Mesenchymal stem cell (in vitro differentiated cells and primary cell): Measurements from ENCODE around the gene AAK1.

Experiments used
- DNase-seq: peaks from one replicate; pipeline ENCODE4 v3.0.0-alpha.2; 2013
- H2AFZ ChIP-seq: one replicate; pipeline ENCODE4 v1.6.1; 2013; ENCODE audit warnings: low read depth, mild to moderate bottlenecking, control low read depth, inconsistent platforms, low read length, moderate library complexity
- H2AK5ac ChIP-seq: 2 replicates; pipeline ENCODE4 v1.6.1; 2013; ENCODE audit warnings: low read length, moderate library complexity, mild to moderate bottlenecking, inconsistent platforms; ENCODE audit not compliant: severe bottlenecking
- H2BK120ac ChIP-seq: one replicate; pipeline ENCODE4 v1.6.1; 2013; ENCODE audit warnings: low read depth, mild to moderate bottlenecking, inconsistent platforms, low read length, moderate library complexity
- H2BK12ac ChIP-seq, 2 experiments: one replicate each; pipeline ENCODE4 v1.6.1; 2013; ENCODE audit warnings: inconsistent platforms in 2 of 2, low read length in 2 of 2, mild to moderate bottlenecking in 2 of 2, moderate library complexity in 2 of 2, control low read depth in 1 of 2
- H2BK15ac ChIP-seq: one replicate; pipeline ENCODE4 v1.6.1; 2013; ENCODE audit warnings: mild to moderate bottlenecking, low read depth, inconsistent platforms; ENCODE audit not compliant: poor library complexity, severe bottlenecking
- H2BK5ac ChIP-seq: 2 replicates; pipeline ENCODE4 v1.6.1; 2013; ENCODE audit warnings: low read depth, mild to moderate bottlenecking, low read length, control low read depth, inconsistent platforms; ENCODE audit not compliant: poor library complexity, severe bottlenecking
- H3K14ac ChIP-seq, 2 experiments: one replicate each; pipeline ENCODE4 v1.6.1; 2013; ENCODE audit warnings: inconsistent platforms in 2 of 2, low read length in 2 of 2, control low read depth in 1 of 2, mild to moderate bottlenecking in 1 of 2, moderate library complexity in 1 of 2
- H3K18ac ChIP-seq, 2 experiments: one replicate each; pipeline ENCODE4 v1.6.1; 2013; ENCODE audit warnings: inconsistent platforms in 2 of 2, low read length in 2 of 2, control low read depth in 1 of 2, low read depth in 1 of 2, mild to moderate bottlenecking in 1 of 2
- H3K23ac ChIP-seq, 2 experiments: one replicate each; pipeline ENCODE4 v1.6.1; 2013; ENCODE audit warnings: inconsistent platforms in 2 of 2, low read length in 2 of 2, mild to moderate bottlenecking in 2 of 2, moderate library complexity in 2 of 2, control low read depth in 1 of 2
- H3K27ac ChIP-seq: 2 replicates; pipeline ENCODE4 v1.5.1; 2013; ENCODE audit warnings: mild to moderate bottlenecking, moderate library complexity, low read length, control low read depth, inconsistent platforms; ENCODE audit not compliant: poor library complexity, severe bottlenecking
- H3K27me3 ChIP-seq, 2 experiments: 2 replicates each; pipeline versions ENCODE4 v1.6.1 to v1.7.0; 2013; ENCODE audit warnings: low read length in 2 of 2, mild to moderate bottlenecking in 2 of 2, moderate library complexity in 2 of 2, control low read depth in 1 of 2, inconsistent platforms in 1 of 2; ENCODE audit not compliant: control insufficient read depth in 1 of 2, insufficient read depth in 1 of 2
- H3K36me3 ChIP-seq, 2 experiments: 2 replicates each; pipeline versions ENCODE4 v1.6.1 to v1.7.0; 2013; ENCODE audit warnings: low read length in 2 of 2, control low read depth in 1 of 2, inconsistent platforms in 1 of 2, low read depth in 1 of 2, mild to moderate bottlenecking in 1 of 2; ENCODE audit not compliant: insufficient read depth in 2 of 2, control insufficient read depth in 1 of 2
- H3K4ac ChIP-seq, 2 experiments: one replicate each; pipeline ENCODE4 v1.6.1; 2013; ENCODE audit warnings: inconsistent platforms in 2 of 2, low read length in 2 of 2, mild to moderate bottlenecking in 2 of 2, moderate library complexity in 2 of 2, control low read depth in 1 of 2, low read depth in 1 of 2
- H3K4me1 ChIP-seq: 2 replicates; pipeline ENCODE4 v1.6.1; 2013; ENCODE audit warnings: low read depth, low read length, control low read depth; ENCODE audit not compliant: control insufficient read depth, insufficient read depth
- H3K4me2 ChIP-seq: 2 replicates; pipeline ENCODE4 v1.6.1; 2013; ENCODE audit warnings: low read length, mild to moderate bottlenecking, inconsistent platforms; ENCODE audit not compliant: poor library complexity, severe bottlenecking
- H3K4me3 ChIP-seq, 2 experiments: 2 replicates each; pipeline versions ENCODE4 v1.5.1 to v1.7.0; 2013; ENCODE audit warnings: low read length in 2 of 2, mild to moderate bottlenecking in 2 of 2, control low read depth in 1 of 2, low read depth in 1 of 2; ENCODE audit not compliant: insufficient read depth in 1 of 2
- H3K79me1 ChIP-seq: replicated peaks from 2 replicates; pipeline ENCODE4 v1.6.1; 2013; ENCODE audit warnings: mild to moderate bottlenecking, control low read depth, low read length, inconsistent platforms; ENCODE audit not compliant: poor library complexity, severe bottlenecking
- H3K9ac ChIP-seq: 2 replicates; pipeline ENCODE4 v1.7.0; 2013; ENCODE audit warnings: mild to moderate bottlenecking, low read length, moderate library complexity
- H3K9me3 ChIP-seq: 2 replicates; pipeline ENCODE4 v1.7.0; 2013; ENCODE audit warnings: mild to moderate bottlenecking, low read length; ENCODE audit not compliant: control insufficient read depth
- H4K8ac ChIP-seq: one replicate; pipeline ENCODE4 v1.6.1; 2013; ENCODE audit warnings: inconsistent platforms, mild to moderate bottlenecking, low read length, moderate library complexity
- H4K91ac ChIP-seq: one replicate; pipeline ENCODE4 v1.6.1; 2013; ENCODE audit warnings: mild to moderate bottlenecking, low read length, inconsistent platforms
- WGBS: methylation state at CpG from one replicate; pipeline ENCODE4 v1.1.7; 2013; ENCODE audit warnings: mixed read lengths; 5-methylcytosine and 5-hydroxymethylcytosine counted together

The AAK1 gene

GRCh38 chr2:69495861-69496260, 147.7 kb downstream of the AAK1 start:
- WGBS: 100% methylated on average over 1 of the region's 3 CpGs
- Histone ChIP-seq H3K4ac (no peak overlapping the region), H2AK5ac (no peak overlapping the region), H2BK5ac (no peak overlapping the region), H3K9ac (no peak overlapping the region), H2BK12ac (no peak overlapping the region), H3K4me1 (no peaks in the 10 kb centered on the region), H3K14ac (no peak overlapping the region), H3K27ac (no peak overlapping the region), H3K36me3 (peaks cover 30 to 49% of the 10 kb centered on the region in 2 experiments), H3K18ac (no peak overlapping the region), H4K91ac (no peak overlapping the region), H3K27me3 (no peaks in the 10 kb centered on the region), H3K9me3 (no peaks in the 10 kb centered on the region), H4K8ac (no peak overlapping the region), H3K23ac (no peak overlapping the region), H2BK120ac (no peak overlapping the region), H3K4me3 (no peak overlapping the region), H3K4me2 (no peak overlapping the region), H3K79me1 (peaks cover 9% of the 10 kb centered on the region), H2BK15ac (no peak overlapping the region), H2AFZ (no peak overlapping the region)
- no peak for DNase-seq

GRCh38 chr2:69495008-69495407, 148.5 kb downstream of the AAK1 start:
- no peak overlapping the region for H3K18ac ChIP-seq
- no peak overlapping the region for H2BK120ac ChIP-seq
- H2BK15ac ChIP-seq: no peak overlapping the region
- peaks cover 9% of the 10 kb centered on the region for H3K79me1 ChIP-seq
- no peak overlapping the region for H3K23ac ChIP-seq
- no peak overlapping the region for H2BK12ac ChIP-seq
- no peak overlapping the region for H2AK5ac ChIP-seq
- H3K14ac ChIP-seq: no peak overlapping the region
- H3K9ac ChIP-seq: no peak overlapping the region
- H3K27ac ChIP-seq: no peak overlapping the region
- H3K36me3 ChIP-seq: peaks cover 30 to 49% of the 10 kb centered on the region in 2 experiments
- no peak overlapping the region for H4K91ac ChIP-seq
- no peak overlapping the region for H4K8ac ChIP-seq
- H3K9me3 ChIP-seq: no peaks in the 10 kb centered on the region
- no peak overlapping the region for H3K4me3 ChIP-seq
- no peak overlapping the region for H2AFZ ChIP-seq
- H3K4me2 ChIP-seq: no peak overlapping the region
- no peaks in the 10 kb centered on the region for H3K27me3 ChIP-seq
- no peak for DNase-seq
- H2BK5ac ChIP-seq: no peak overlapping the region
- H3K4me1 ChIP-seq: no peaks in the 10 kb centered on the region
- WGBS: 95% methylated on average over 3 of the region's 3 CpGs
- no peak overlapping the region for H3K4ac ChIP-seq

- Histone ChIP-seq H3K27me3 (no peaks in the 10 kb centered on the region), H3K18ac (no peak overlapping the region), H3K14ac (no peak overlapping the region), H2BK5ac (no peak overlapping the region), H2AFZ (no peak overlapping the region), H2AK5ac (no peak overlapping the region), H2BK12ac (no peak overlapping the region), H3K27ac (no peak overlapping the region), H3K23ac (no peak overlapping the region), H2BK15ac (no peak overlapping the region), H3K9ac (no peak overlapping the region), H3K4ac (no peak overlapping the region), H3K4me2 (no peak overlapping the region), H4K91ac (no peak overlapping the region), H3K79me1 (peaks cover 9% of the 10 kb centered on the region), H2BK120ac (no peak overlapping the region), H3K36me3 (peaks cover 33 to 50% of the 10 kb centered on the region in 2 experiments), H3K4me3 (no peak overlapping the region), H3K4me1 (no peaks in the 10 kb centered on the region), H3K9me3 (no peaks in the 10 kb centered on the region), H4K8ac (no peak overlapping the region)
- 98% methylated on average over 3 of the region's 3 CpGs for WGBS
- no peak for DNase-seq
Measured at GRCh38 chr2:69494126-69494525, 149.4 kb downstream of the AAK1 start.

- Histone ChIP-seq H3K4me1 (no peaks in the 10 kb centered on the region), H3K27ac (no peak overlapping the region), H2AK5ac (no peak overlapping the region), H3K14ac (no peak overlapping the region), H3K27me3 (no peaks in the 10 kb centered on the region), H2AFZ (no peak overlapping the region), H3K4me2 (no peak overlapping the region), H4K91ac (no peak overlapping the region), H2BK5ac (no peak overlapping the region), H3K4me3 (no peak overlapping the region), H2BK12ac (no peak overlapping the region), H3K9ac (no peak overlapping the region), H3K23ac (no peak overlapping the region), H2BK15ac (no peak overlapping the region), H3K9me3 (no peaks in the 10 kb centered on the region), H3K79me1 (peaks cover 3% of the 10 kb centered on the region), H3K4ac (no peak overlapping the region), H3K18ac (no peak overlapping the region), H3K36me3 (peaks cover 27 to 49% of the 10 kb centered on the region in 2 experiments), H4K8ac (no peak overlapping the region), H2BK120ac (no peak overlapping the region)
- no peak for DNase-seq
- WGBS: 94% methylated on average over 6 of the region's 6 CpGs
Measured at GRCh38 chr2:69493268-69493667, 150.3 kb downstream of the AAK1 start.
